ENCODE measurements around the gene CR1.

DNA sequence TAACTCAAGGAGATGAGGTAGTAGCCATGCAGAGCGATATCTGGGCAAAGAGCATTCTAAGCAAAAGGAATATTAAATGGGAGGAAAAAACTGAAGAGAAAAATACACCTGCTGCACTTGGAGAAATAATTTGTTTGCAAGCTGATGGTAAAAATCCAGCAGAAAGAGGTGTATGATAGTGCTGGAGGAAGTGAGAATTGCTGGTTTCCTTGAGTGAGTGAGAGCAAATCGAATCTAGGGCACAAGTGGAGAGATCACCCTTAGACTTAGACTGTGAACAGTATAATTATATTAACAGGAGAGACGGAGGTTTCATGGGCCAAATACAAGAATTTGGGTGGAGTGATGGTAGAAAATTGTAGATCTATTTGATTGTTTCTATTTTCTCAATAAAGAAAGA lies 2.7 kb upstream of the CR1 start:
- TF ChIP-seq, protein P1, sequence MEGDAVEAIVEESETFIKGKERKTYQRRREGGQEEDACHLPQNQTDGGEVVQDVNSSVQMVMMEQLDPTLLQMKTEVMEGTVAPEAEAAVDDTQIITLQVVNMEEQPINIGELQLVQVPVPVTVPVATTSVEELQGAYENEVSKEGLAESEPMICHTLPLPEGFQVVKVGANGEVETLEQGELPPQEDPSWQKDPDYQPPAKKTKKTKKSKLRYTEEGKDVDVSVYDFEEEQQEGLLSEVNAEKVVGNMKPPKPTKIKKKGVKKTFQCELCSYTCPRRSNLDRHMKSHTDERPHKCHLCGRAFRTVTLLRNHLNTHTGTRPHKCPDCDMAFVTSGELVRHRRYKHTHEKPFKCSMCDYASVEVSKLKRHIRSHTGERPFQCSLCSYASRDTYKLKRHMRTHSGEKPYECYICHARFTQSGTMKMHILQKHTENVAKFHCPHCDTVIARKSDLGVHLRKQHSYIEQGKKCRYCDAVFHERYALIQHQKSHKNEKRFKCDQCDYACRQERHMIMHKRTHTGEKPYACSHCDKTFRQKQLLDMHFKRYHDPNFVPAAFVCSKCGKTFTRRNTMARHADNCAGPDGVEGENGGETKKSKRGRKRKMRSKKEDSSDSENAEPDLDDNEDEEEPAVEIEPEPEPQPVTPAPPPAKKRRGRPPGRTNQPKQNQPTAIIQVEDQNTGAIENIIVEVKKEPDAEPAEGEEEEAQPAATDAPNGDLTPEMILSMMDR (IDR thresholded peaks at IDR 0.05; ENCODE audit: low read depth, low read length): no peak
- TF ChIP-seq POLR2A (IDR thresholded peaks at IDR 0.05; ENCODE audit: extremely low read depth, insufficient read length) (no peak), MYC (IDR thresholded peaks at IDR 0.05; ENCODE audit: low read depth, low read length) (no peak)
